Suppressor macrophage (primary cell): Measurements from ENCODE around the gene VKORC1L1.
A peak's percentile ranks its signal among the peaks of the same experiment; 100 is the strongest.
"Not testable (repeated sequence)": the region's sequence is repeated elsewhere in the genome, so short reads cannot be mapped to it uniquely, and the experiment has no call there.

Experiments
- DNase-seq, 4 experiments: peaks; one replicate each; pipeline ENCODE4 v3.0.0-alpha.2; 2020 to 2022

VKORC1L1 gene

DNA sequence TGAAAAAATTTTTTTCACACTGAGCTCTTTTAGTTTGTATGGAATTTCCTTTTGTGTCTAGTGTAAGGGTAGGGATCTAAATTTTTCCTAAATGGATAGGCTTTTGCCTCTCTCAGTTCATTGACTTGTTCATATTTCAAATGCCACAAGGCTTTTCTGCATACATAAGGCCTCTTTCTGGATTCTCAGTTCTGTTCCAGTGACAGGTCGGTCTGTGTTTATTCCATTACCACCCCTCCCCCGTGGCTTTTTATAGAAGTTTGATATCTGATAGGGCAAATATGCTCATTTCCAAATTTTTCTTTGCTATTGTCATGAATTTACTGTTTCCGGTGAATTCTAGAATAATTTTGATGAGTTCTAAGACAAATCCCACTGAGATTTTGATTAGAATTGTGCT is 12.7 kb downstream of the VKORC1L1 start:
- not testable (repeated sequence) for DNase-seq

DNA sequence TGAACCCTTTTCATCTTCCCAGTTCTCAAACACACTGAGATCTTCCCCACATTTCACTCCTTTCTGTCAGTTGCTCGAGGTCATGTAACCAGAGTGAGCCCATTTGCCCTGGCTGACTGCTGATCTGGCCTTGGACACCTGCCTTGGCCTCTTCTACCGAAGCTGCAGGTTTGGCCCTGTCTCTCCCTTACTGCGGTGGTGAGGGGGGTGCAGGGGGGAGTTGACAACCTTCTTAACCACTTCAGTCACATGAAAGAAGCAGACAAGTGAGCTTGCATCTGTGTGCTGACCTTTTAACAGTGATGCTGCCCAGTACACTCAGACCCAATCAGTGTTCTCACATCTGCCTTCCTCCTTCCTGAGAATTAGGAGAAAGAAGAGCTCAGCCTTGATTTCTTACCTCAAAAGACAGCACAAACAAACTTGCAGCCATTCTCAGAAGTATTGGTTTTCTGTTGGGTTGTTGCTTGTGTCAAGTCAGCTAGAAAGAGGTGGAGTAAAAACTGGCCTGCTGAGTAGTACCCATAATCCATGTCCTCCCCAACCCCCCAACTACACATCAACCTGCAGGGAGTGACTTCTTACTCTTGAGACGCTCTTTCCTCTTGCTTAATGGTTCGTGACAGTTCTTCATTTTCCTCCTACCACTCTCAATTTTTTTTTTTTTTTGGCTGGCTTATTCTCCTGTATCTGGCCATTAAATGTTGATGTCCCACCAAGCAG is 15.7 kb downstream of the VKORC1L1 start:
- peak in 1 of 4 experiments; percentile 5 for DNase-seq

- not testable (repeated sequence) for DNase-seq
These were observed 16.8 kb downstream of the VKORC1L1 start for GRCh38 chr7:65889722-65890121.

- DNase-seq: peak; percentile 19 to 76 (median 52)
These were observed 19.3 kb downstream of the VKORC1L1 start for GRCh38 chr7:65892161-65892560.

DNA sequence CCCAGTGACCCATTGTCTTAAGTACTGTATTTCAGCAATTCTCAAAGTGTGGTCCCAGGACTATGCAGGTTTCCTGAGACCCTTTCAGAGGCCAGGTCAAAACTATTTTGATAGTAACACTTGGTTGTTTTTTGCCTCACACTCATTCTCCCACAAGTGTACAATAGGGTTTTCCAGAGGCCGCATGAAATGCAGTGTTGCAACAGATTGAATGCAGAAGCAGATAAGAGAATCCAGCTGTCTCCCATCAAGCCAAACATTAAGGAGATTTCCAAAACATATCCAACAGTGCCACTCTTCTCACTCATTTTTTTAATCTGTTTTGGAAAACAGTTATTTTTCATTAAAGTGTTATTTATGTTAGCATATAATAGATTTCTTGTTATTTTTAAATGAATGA is 20.0 kb downstream of the VKORC1L1 start:
- no peak for DNase-seq

- peak in 3 of 4 experiments; percentile 6 to 55 (median 50) for DNase-seq
These were observed 23.5 kb downstream of the VKORC1L1 start for GRCh38 chr7:65896279-65896870.

GRCh38 chr7:65897289-65897688 is 24.4 kb downstream of the VKORC1L1 start:
- not testable (repeated sequence) for DNase-seq

GRCh38 chr7:65898677-65899447 is 26.0 kb downstream of the VKORC1L1 start:
- not testable (repeated sequence) for DNase-seq

DNA sequence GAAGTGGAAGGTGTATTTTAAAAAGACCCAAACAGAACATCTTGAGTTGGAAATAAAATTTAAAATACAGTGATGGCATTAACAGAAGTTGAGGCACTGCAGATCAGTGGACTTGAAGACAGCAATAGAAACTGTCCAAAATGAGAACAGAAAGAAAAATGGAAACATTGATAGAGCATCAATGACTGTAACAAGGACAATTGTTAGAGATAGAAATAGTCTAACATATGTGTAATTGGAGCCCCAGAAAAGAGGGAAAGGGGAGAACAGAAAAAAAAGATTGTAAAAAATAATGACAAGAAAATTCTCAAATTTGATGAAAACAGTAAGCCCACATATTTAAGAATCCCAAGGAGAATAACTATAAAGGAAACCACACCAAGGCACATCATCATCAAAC is 29.4 kb downstream of the VKORC1L1 start:
- no peak for DNase-seq

- no peak for DNase-seq
These were observed 34.8 kb downstream of the VKORC1L1 start for GRCh38 chr7:65907501-65908198.

DNA sequence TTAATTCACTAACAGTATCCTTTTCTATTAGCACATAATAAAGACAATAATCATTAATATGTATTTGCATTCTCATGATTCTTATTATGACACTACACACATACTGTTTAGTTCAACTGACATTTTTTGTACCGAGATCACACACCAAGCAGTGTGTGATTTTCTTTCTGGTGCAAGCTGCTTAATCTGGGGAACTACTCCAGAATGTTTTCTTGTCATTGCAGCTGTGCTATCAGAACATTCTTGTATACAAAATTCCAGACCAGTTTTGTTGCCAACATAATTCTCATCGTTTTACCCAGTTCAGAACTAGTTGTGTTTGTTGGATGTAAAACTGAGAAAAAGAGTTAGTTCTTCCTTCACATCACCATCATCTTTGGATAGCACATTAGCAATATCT is 37.4 kb downstream of the VKORC1L1 start:
- no peak for DNase-seq

DNA sequence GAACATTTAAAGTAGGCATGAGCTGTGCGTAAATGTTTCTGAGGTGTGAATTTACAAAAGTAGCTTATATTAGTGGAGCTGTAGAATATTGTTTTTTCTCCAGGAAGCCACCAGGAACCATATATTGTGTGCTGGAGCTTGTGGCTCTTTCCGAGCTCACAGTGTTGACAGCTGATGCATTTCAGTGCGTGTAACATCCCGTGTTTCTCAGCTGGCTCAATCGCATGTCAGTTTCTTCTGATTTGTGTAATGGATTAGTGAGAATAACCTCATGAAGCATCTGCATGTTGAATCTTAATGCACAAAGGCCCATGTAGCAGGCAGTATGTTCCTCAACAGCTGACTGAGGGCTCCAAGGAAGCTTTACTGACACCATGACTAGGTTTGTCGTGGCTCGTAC is 39.4 kb downstream of the VKORC1L1 start:
- DNase-seq: no peak

- peak in 2 of 4 experiments; percentile 26 for DNase-seq
These were observed 43.2 kb downstream of the VKORC1L1 start for GRCh38 chr7:65915921-65916657.

GRCh38 chr7:65923316-65923715 is 50.4 kb downstream of the VKORC1L1 start:
- no peak for DNase-seq

GRCh38 chr7:65924193-65924592 is 51.3 kb downstream of the VKORC1L1 start:
- DNase-seq: no peak

GRCh38 chr7:65925040-65925439 is 52.2 kb downstream of the VKORC1L1 start:
- DNase-seq: peak; percentile 16 to 46 (median 26)

DNA sequence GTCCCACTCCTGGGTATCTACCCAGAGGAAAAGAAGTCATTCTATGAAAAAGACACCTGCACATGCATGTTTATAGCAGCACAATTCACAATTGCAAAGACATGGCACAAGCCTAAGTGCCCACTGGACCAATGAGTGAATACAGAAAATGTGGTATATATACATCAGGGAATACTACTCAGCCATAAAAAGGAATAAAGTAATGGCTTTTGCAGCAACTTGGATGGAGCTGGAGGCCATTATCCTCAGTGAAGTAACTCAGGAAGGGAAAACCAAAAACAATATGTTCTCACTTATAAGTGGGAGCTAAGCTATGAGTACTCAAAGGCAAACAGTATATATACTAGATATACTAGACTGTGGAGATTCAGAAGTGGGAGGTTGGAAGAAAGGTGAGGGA is 53.7 kb downstream of the VKORC1L1 start:
- DNase-seq: no peak

GRCh38 chr7:65927489-65928448 is 54.9 kb downstream of the VKORC1L1 start:
- DNase-seq: no peak

- no peak for DNase-seq
These were observed 58.8 kb downstream of the VKORC1L1 start for GRCh38 chr7:65931685-65932084.

DNA sequence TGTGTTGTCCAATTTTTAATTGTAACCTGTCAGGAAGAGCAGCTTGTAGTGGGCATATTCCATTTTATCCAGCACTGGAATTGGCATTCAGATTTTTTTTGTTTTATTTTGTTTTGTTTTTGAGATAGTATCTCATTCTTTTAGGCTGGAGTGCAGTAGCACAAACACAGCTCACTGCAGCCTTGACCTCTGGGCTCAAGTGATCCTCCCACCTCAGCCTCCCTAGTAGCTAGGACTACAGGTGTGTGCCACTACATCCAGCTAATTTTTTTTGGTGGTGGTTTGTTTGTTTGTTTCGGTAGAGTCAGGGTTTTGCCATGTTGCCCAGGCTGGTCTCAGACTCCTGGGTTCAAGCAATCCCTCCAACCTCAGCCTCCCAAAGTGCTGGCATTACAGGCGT is 64.4 kb downstream of the VKORC1L1 start:
- DNase-seq: no peak

- no peak for DNase-seq
These were observed 65.5 kb downstream of the VKORC1L1 start for GRCh38 chr7:65938336-65938895.
